GM12878 (cell line): Measurements from ENCODE around the gene CUTA. TPM values are rescaled to one million over a fixed set of nuclear protein-coding genes. Genes with fewer than 3 reads are reported as not detected.

Experiments used
- ATAC-seq: fragments of 200-7000 bp; cut with Tn5 transposase; 3 replicates; pipeline ENCODE4 v1.9.1; 2020; ENCODE audit warnings: mild to moderate bottlenecking, moderate library complexity
- BruUV-seq: library from RNA; stranded (reverse); fragments of 400-500 nt; replicated peaks from 2 replicates; lab custom pipeline; 2021; lab: Mats Ljungman, UMichigan
- CTCF ChIA-PET: fragments of 300-600 bp; sonication (Branson Sonifier 250); formaldehyde crosslinking; extraction: SDS; loops from one replicate; lab custom pipeline; 2021; ENCODE audit warnings: inconsistent platforms; lab: Yijun Ruan, JAX
- POLR2A ChIA-PET: fragments of 350-600 bp; formaldehyde crosslinking; extraction: SDS; loops from one replicate; lab custom pipeline; 2021; ENCODE audit warnings: inconsistent platforms; lab: Charles Lee
- RAD21 ChIA-PET: fragments of 300-600 bp; sonication (Branson Sonifier 250); formaldehyde crosslinking; loops from one replicate; lab custom pipeline; 2023; ENCODE audit warnings: antibody characterized with exemption; ENCODE audit not compliant: unreplicated experiment; lab: Charles Lee
- SMC1A ChIA-PET: fragments of 300-600 bp; sonication (Branson Sonifier 250); formaldehyde crosslinking; loops from one replicate; lab custom pipeline; 2023; ENCODE audit not compliant: unreplicated experiment, uncharacterized antibody; lab: Charles Lee
- DNase-seq: peaks from one replicate; pipeline ENCODE4 v3.0.0-alpha.2; 2011; ENCODE audit warnings: low read depth, low spot score
- FAIRE-seq: peaks from 3 replicates; lab custom pipeline; 2011; peaks lifted over from hg19 to GRCh38; lab: Jason Lieb, UNC
- H2AFZ ChIP-seq: 2 replicates; pipeline ENCODE4 v1.6.0; 2011; ENCODE audit warnings: low read depth, low read length, control low read depth; ENCODE audit not compliant: control insufficient read depth
- H3K27ac ChIP-seq: 2 replicates; pipeline ENCODE4 v1.5.1; 2011; ENCODE audit warnings: control low read depth; ENCODE audit not compliant: control insufficient read depth, insufficient read depth
- H3K27me3 ChIP-seq, 2 experiments: replicated peaks in 1 of 2; 2 replicates each; pipeline versions ENCODE4 v1.6.0 to v1.6.1; 2011; ENCODE audit warnings: low read length in 1 of 2; ENCODE audit not compliant: control insufficient read depth in 2 of 2, insufficient read depth in 2 of 2
- H3K36me3 ChIP-seq, 2 experiments: 2 replicates each; pipeline ENCODE4 v1.5.1; 2011; ENCODE audit warnings: low read length in 1 of 2; ENCODE audit not compliant: control insufficient read depth in 2 of 2, insufficient read depth in 2 of 2
- H3K4me1 ChIP-seq: 2 replicates; pipeline ENCODE4 v1.6.1; 2011; ENCODE audit warnings: mild to moderate bottlenecking, low read length, moderate library complexity, mixed read lengths; ENCODE audit not compliant: control insufficient read depth, insufficient read depth
- H3K4me2 ChIP-seq: 2 replicates; pipeline ENCODE4 v1.6.0; 2011; ENCODE audit warnings: control low read depth; ENCODE audit not compliant: control insufficient read depth, insufficient read depth
- H3K4me3 ChIP-seq: fragments of 200-600 bp; sonication (generic); 2 replicates; pipeline ENCODE4 v1.5.1; 2016
- H3K79me2 ChIP-seq: 2 replicates; pipeline ENCODE4 v1.6.0; 2011; ENCODE audit warnings: low read length; ENCODE audit not compliant: control insufficient read depth, insufficient read depth
- H3K9ac ChIP-seq: 2 replicates; pipeline ENCODE4 v1.8.0; 2011; ENCODE audit warnings: low read length, control low read depth, mixed read lengths; ENCODE audit not compliant: control insufficient read depth, insufficient read depth
- H3K9me3 ChIP-seq: replicated peaks from 3 replicates; pipeline ENCODE4 v1.5.1; 2011; ENCODE audit warnings: mild to moderate bottlenecking, low read length; ENCODE audit not compliant: control insufficient read depth, insufficient read depth
- H4K20me1 ChIP-seq: 2 replicates; pipeline ENCODE4 v1.6.0; 2011; ENCODE audit not compliant: control insufficient read depth, insufficient read depth
- EED ChIP-seq: sonication (generic); IDR thresholded peaks from 2 replicates; pipeline ENCODE4 v1.6.1; 2016; ENCODE audit warnings: antibody characterized with exemption, low read depth
- GABPA ChIP-seq: IDR thresholded peaks from 2 replicates; pipeline ENCODE4 v1.6.1; 2014; ENCODE audit warnings: antibody characterized with exemption, low read depth, mild to moderate bottlenecking, inconsistent platforms
- HDAC2 ChIP-seq: fragments of 200-600 bp; sonication (generic); IDR thresholded peaks from 2 replicates; pipeline ENCODE4 v1.6.1; 2017
- MEF2B ChIP-seq: fragments of 450-650 bp; IDR thresholded peaks from 2 replicates; pipeline ENCODE4 v1.6.1; 2018; ENCODE audit warnings: mild to moderate bottlenecking, moderate library complexity; ENCODE audit not compliant: partially characterized antibody, poor library complexity, severe bottlenecking
- NFXL1 ChIP-seq: fragments of 450-650 bp; IDR thresholded peaks from 2 replicates; pipeline ENCODE4 v1.6.1; 2017; ENCODE audit warnings: antibody characterized with exemption, mild to moderate bottlenecking, borderline replicate concordance
- NKRF ChIP-seq: fragments of 450-650 bp; conservative IDR thresholded peaks from 2 replicates; pipeline ENCODE4 v1.6.1; 2017; ENCODE audit warnings: mild to moderate bottlenecking, moderate library complexity
- RAD51 ChIP-seq: fragments of 450-650 bp; IDR thresholded peaks from 2 replicates; pipeline ENCODE4 v1.6.1; 2016; ENCODE audit warnings: moderate library complexity, mild to moderate bottlenecking, inconsistent platforms
- RCOR1 ChIP-seq: conservative IDR thresholded peaks from 2 replicates; pipeline ENCODE4 v1.6.1; 2012; ENCODE audit warnings: low read depth, low read length, improper control_type of control experiment
- RELA ChIP-seq: fragments of 450-650 bp; IDR thresholded peaks from 2 replicates; pipeline ENCODE4 v1.8.0; 2014; ENCODE audit warnings: borderline replicate concordance; ENCODE audit not compliant: partially characterized antibody
- SPI1 ChIP-seq: IDR thresholded peaks from 2 replicates; pipeline ENCODE4 v1.6.1; 2011; ENCODE audit warnings: low read depth, mild to moderate bottlenecking, low read length, moderate library complexity, borderline replicate concordance; ENCODE audit not compliant: insufficient read depth
- TCF3 ChIP-seq: IDR thresholded peaks from 2 replicates; pipeline ENCODE4 v1.6.1; 2012; ENCODE audit warnings: low read depth, mild to moderate bottlenecking, low read length, borderline replicate concordance; ENCODE audit not compliant: insufficient read depth
- TCF7 ChIP-seq: IDR thresholded peaks from 2 replicates; pipeline ENCODE4 v1.6.1; 2014; ENCODE audit warnings: antibody characterized with exemption, borderline replicate concordance
- WRNIP1 ChIP-seq: IDR thresholded peaks from 2 replicates; pipeline ENCODE4 v1.6.1; 2011; ENCODE audit warnings: low read depth, low read length, improper control_type of control experiment, borderline replicate concordance
- WGBS: methylation state at CpG from one replicate; pipeline ENCODE4 v1.1.6; 2016; ENCODE audit warnings: low lambda C conversion rate; ENCODE audit not compliant: insufficient replicate concordance, insufficient coverage; ENCODE audit errors: missing lambda C conversion rate; 5-methylcytosine and 5-hydroxymethylcytosine counted together
- in situ Hi-C: fragments of 300-500 bp; cut with MboI; formaldehyde crosslinking; loops from 9 replicates; pipeline ENCODE4 v1.14.3; 2018; ENCODE audit warnings: mixed read lengths
- intact Hi-C: fragments of 100-400 bp; cut with micrococcal nuclease; formaldehyde crosslinking; loops from one replicate; pipeline ENCODE4 v1.14.2; 2022; ENCODE audit not compliant: unreplicated experiment
- polyA plus RNA-seq, 11 experiments: library from polyadenylated mRNA; depleted of rRNA in 4 of 11; unstranded in 6 of 11; stranded (reverse) in 5 of 11; fragments of >200 nt; fragmentation: Nextera tagmentation in 4 of 11; fragmentation: Illumina TruSeq in 1 of 11; extraction: Ambion mirVana in 4 of 11; extraction: Trizol in 1 of 11; gene quantifications; 1 replicate in 1 of 11; 2 replicates in 10 of 11; pipeline versions ENCODE4 v1.2.1 to v1.2.3, GENCODE V29; 2011 to 2016; ENCODE audit warnings: inconsistent platforms in 2 of 11, missing spikeins in 2 of 11, low read depth in 1 of 11
- total RNA-seq, 4 experiments: library from RNA; depleted of rRNA in 3 of 4; stranded (reverse); fragments of >200 nt in 3 of 4; fragmentation: Illumina TruSeq in 1 of 4; extraction: Trizol in 1 of 4; gene quantifications; 2 replicates each; pipeline versions ENCODE4 v1.2.1 to v1.2.3, GENCODE V29; 2013 to 2021
- TF ChIP-seq, protein P1 (sequence below): IDR thresholded peaks from 2 replicates; pipeline ENCODE4 v1.6.1; 2012; ENCODE audit warnings: low read length, inconsistent platforms

Gene CUTA
- total and polyA plus RNA-seq, 10 of the 15 experiments (the other 5 are each of a cell fraction or from before 2014, with no cell fraction given): 102 to 293 (median 189) TPM

DNA sequence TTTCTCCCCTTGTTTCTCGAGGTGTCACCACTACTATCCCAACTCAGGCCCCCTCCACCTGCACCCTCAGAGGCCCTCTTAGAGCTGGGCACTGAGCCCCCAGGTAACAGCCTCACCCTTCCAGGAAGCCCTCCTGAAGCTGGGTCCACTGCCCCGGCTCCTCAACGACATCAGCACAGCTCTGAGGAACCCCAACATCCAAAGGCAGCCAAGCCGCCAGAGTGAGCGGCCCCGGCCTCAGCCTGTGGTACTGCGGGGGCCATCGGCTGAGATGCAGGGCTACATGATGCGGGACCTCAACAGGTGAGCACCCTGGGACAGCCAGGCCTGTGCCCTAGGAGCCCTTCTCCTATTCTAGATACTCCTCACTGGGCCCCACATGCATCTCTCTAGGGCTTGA lies 23.6 kb upstream of the CUTA start:
- ChIA-PET RAD21 (no interaction called here), SMC1A (no interaction called here), CTCF (interaction anchor here (1.1 kb wide), 1 partner anchor 9 kb away, joined by 4 read pairs; no protein-coding TSS in a partner anchor), POLR2A (no interaction called here)
- H3K4me3 ChIP-seq: no peak overlapping the region
- TF ChIP-seq WRNIP1: no peak
- no peak for TF ChIP-seq TCF3
- TF ChIP-seq SPI1: no peak
- no peak for TF ChIP-seq RCOR1
- no peak for TF ChIP-seq MEF2B
- no peak for TF ChIP-seq NFXL1
- no peak for TF ChIP-seq RELA
- no peak for TF ChIP-seq RAD51
- TF ChIP-seq, protein P1, sequence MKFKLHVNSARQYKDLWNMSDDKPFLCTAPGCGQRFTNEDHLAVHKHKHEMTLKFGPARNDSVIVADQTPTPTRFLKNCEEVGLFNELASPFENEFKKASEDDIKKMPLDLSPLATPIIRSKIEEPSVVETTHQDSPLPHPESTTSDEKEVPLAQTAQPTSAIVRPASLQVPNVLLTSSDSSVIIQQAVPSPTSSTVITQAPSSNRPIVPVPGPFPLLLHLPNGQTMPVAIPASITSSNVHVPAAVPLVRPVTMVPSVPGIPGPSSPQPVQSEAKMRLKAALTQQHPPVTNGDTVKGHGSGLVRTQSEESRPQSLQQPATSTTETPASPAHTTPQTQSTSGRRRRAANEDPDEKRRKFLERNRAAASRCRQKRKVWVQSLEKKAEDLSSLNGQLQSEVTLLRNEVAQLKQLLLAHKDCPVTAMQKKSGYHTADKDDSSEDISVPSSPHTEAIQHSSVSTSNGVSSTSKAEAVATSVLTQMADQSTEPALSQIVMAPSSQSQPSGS: no peak
- no peak for TF ChIP-seq HDAC2
- no peak for TF ChIP-seq NKRF
- no peak for TF ChIP-seq TCF7
- TF ChIP-seq EED: no peak
- TF ChIP-seq GABPA: no peak
- no peaks in the 10 kb centered on the region for H3K9me3 ChIP-seq
- no peak overlapping the region for H2AFZ ChIP-seq
- BruUV-seq: no TSS peak
- peaks cover 5% of the 10 kb centered on the region in 2 experiments; a peak in 3 of 4 replicates for H3K36me3 ChIP-seq
- in situ Hi-C loops (no loop called here), intact Hi-C loops (no loop called here)
- WGBS: 85% methylated on average over 9 of the region's 9 CpGs
- FAIRE-seq (no peak), ATAC-seq (no peak), DNase-seq (no peak)
- H3K4me2 ChIP-seq: no peak overlapping the region
- no peaks in the 10 kb centered on the region; the same call in 1 of the 2 replicates for H4K20me1 ChIP-seq
- no peaks in the 10 kb centered on the region for H3K27me3 ChIP-seq
- no peaks in the 10 kb centered on the region for H3K79me2 ChIP-seq
- H3K27ac ChIP-seq: no peak overlapping the region
- no peak overlapping the region for H3K9ac ChIP-seq
- no peaks in the 10 kb centered on the region for H3K4me1 ChIP-seq
